HS-27A (cell line): ENCODE results near the gene C1QC.
"Not testable (repeated sequence)": the region's sequence is repeated elsewhere in the genome, so short reads cannot be mapped to it uniquely, and the experiment has no call there.

ENCODE experiments used
- DNase-seq: peaks from one replicate; pipeline ENCODE4 v3.0.0-alpha.2; 2012; ENCODE audit warnings: low read depth, missing footprints

C1QC gene

DNA sequence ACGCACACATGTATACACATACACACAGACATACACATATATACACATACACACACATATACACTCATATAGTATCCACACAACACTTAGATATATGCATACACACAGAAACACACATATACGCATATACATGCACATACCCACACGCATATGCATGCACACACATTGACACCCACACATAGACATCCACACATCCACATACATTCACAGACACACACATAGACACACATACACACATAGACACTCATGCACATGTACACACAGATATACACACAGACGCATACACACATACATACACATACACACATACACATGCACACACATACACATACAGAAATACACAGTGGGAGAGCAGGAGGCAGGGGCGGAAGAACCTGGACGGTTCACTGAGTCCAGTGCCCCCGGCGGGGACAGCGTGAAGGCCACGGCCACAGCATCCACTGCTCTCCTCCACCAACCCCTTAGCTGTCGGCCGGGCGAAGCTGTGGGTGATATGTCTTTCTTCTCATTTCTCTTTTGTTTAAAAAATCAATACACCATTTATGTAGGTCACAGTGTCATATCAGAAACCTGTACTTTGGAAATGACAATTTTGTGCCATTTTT, 6.8 kb downstream of the C1QC start:
- no peak for DNase-seq

DNA sequence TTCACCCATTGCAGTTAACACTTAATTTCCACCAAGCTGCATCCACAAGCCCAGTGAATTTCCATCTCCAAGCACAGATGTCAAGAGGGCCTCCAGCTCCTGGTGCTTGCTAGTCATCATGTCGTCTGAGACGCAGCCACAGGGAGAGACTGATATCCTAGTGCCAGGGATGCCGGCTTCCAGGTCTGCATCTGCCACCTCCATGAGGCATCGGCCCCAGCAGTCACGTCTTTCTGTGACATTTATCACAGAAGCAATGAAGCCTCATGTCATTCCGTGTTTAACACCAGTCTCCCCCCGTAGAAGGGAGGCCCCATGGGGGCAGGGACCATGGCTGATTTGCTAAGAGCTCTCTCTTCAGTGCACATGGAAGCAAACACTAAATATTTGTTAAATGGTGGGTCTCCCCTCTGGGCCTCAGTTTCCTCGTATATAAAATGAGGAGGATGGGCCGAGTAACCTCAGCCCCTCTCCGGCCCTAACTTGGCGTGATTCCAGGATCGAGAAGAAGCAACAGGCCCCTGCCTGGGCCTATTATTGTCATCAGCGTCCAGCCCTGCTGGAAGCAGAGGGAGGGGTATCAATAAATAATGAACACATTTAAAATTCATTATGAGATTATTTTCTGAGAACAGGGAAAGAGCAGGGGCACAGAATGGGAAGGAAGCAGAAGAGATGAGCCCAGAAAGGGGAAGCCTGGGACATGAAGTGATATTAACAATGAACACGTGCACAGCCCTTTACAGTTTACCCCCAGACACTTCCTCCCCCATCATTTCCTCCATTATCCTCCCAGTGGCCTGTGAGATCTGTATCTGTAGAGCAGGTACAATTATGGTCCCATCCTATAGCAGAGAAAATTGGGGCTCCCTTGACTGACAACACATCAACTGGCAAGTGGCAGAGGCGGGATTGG, 8.8 kb downstream of the C1QC start:
- no peak for DNase-seq

DNA sequence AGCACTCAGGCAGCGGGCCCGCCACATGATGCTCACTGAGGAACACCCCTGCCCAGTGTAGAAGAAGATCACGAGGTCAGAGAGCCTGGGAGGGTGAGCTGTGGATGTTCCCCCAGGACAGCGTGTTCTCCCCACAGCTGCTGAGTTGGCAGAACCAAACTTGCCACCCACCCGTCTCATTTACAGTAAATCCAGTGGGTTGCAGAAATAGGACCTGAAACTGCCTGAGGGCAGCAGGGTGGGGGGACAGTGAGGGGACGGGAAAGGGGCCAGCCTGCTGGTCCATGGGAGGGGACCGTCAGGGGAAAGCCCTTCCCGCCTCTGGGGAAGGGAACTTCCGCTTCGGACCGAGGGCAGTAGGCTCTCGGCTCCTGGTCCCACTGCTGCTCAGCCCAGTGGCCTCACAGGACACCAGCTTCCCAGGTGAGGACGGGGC, 9.5 kb downstream of the C1QC start, which contains the start of gene C1QB:
Gene C1QB, plus strand, starts transcription at position 356 of the 436 bp plus-strand sequence. CDS start 6,227 bp downstream, outside the sequence.
- DNase-seq = no peak

DNA sequence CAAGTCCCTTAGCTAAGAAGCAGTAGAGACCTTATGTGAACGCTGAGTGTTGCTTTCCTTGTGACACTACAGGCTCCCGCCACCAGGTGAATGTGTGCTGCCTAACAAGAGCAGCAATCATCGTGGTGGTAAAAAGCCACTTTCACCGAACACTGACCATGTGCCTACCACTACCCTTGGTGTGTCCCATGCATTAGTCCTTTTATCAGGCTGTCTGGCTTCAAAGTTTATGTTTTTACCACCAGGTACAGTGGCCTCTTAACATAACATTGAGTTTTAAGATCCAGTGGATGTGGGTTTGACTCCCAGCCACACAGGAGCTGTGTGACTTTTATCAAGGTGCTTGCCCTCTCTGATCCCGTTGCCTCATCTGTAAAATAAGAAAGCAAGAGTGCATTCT, 11.3 kb downstream of the C1QC start:
- no peak for DNase-seq

DNA sequence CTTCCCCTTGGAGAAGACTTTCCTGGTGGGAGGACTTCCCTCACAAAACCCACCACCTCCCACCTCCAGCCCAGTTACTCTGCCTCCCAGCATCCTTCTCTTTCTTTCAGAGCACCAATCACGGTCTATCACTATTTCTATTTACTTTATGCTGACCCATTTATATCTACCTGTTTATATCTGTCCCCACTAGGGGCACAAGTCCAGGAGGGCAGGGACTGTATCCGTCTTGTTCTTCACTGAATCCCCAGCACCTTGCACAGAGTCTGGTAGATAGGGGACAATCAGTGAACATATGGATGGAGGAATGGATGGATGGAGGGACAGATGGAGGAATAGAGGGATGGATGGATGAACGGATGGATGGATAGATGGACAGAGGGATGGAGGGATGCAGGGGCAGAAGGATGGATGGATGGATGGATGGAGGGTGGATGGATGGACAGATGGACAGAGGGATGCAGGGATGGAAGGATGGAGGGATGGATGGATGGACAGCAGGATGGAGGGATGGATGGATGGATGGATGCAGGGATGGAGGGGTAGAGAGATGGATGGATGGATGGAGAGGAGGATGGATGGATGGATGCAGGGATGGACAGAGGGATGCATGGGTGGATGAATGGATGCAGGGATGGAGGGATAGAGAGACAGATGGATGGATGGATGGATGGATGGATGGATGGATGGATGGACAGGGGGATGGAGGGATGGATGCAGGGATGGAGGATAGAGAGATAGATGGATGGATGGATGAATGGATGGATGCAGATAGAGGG, 15.1 kb downstream of the C1QC start:
- DNase-seq = no peak

DNA sequence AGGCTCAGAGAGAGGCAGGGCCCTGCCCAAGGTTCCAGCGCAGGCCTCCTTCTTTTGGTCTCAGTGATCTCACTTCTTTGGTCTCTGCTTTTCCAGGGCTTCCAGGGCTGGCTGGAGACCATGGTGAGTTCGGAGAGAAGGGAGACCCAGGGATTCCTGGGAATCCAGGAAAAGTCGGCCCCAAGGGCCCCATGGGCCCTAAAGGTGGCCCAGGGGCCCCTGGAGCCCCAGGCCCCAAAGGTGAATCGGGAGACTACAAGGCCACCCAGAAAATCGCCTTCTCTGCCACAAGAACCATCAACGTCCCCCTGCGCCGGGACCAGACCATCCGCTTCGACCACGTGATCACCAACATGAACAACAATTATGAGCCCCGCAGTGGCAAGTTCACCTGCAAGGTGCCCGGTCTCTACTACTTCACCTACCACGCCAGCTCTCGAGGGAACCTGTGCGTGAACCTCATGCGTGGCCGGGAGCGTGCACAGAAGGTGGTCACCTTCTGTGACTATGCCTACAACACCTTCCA, 17.3 kb downstream of the C1QC start:
- DNase-seq = no peak

DNA sequence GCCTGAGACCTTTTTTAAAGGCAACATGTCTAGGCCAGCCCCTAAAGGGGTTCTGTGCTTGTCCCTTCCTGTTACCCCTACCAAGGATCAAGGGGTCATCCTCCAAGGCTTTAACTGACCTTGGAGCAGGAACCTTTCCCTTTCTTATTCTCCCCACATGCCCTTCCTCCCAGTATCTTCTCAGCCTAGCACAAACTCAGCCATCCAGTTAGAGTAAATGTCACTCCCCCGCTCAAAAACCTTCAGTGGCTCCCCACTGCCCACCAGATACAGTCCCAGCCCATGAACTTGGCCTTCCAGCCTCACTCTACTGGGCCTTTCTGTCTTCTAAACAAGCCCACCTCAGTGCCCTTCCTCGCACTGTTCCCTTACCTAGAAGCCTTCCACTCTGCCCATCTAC, 18.4 kb downstream of the C1QC start:
- no peak for DNase-seq

DNA sequence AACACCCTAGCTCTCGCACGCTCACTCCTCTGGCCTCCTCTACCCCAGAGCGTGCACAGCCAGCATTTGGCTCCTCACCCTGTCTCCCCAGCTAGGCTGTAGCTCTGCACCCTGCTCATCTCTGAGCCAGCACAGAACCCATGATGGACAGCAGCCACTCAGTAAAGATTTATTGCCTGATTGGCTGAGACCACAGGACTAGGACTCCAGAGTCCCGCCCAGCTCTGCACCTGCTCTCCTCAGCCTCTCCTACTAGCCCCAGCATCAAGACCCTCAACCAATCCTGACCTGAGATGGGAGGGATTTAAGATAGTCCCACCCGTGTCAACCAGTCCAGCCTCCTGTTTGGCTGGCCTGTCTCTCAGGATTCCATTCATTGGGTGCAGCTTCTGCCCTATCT, 18.9 kb downstream of the C1QC start:
- no peak for DNase-seq

DNA sequence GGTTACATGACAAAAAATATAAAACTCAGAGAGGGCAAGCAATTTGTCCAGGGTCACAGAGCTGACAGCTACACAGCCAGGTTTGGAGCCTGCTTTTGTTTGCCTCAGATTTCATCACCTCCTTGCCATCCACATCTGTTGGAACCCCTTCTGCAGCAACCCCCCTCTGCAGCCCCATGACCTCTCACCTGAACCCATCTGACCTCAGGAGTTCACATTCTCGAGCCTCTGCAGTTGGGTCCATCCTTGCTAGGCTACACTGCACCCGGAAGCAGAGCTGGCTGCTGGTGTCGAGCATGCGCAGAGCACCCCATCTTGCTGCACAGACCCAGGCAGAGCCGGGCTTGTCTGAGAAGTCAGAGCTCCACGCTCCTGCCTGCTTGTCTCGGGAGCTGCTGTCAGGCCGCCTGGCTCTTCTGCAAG, 19.6 kb downstream of the C1QC start:
- DNase-seq = no peak

DNA sequence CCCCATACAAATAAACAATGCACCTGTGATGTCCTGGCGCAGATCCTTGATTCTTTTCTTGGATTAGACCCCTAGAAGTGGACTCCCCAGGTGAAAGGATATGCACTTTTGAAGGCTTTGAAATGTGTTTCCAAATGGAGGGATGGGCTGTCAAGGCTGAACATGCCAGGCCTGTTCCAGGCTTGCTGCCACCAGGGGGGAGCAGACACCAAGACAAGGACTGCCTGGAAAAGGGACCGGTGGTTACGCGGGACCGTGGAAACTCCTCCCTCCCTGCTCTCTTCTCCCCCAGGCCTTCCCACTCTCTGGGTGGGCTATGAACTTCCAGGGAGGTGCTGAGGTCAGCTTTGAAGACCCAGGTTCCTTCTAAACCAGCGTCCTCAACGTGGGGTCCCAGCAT, 22.3 kb downstream of the C1QC start:
- no peak for DNase-seq

DNA sequence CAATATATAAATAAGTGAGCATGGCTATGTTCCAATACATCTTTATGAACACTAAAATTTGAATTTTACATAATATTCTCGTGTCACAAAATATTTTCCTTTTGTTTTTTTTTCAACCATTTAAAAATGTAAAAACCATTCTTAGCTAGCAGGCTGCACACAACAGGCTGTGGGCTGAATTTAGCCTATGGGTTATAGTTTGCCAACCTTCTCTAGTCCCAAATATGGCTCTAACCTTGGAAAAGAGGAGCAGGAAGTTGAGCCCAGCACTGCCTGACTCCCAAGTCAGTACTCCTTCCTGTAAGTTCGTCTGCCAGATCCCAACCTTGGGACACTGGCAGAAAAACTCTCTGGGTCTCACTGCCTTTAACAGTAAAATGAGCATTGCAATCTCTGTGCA, 23.0 kb downstream of the C1QC start:
- no peak for DNase-seq

DNA sequence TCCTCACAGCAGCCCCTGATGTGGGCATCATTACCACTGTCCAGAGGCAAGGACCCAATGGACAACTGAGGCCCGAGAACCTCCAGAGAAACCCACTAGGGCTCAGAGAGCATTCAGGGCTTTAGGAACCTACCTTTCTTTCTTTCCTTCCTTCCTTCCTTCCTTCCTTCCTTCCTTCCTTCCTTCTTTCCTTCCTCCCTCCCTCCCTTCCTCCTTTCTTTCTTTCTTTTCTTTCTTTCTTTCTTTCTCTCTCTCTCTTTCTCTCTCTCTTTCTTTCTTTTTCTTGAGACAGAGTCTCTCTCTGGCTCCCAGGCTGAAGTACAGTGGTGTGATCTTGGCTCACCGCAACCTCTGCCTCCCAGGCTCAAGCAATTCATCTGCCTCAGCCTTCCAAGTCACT, 25.4 kb downstream of the C1QC start:
- not testable (repeated sequence) for DNase-seq

DNA sequence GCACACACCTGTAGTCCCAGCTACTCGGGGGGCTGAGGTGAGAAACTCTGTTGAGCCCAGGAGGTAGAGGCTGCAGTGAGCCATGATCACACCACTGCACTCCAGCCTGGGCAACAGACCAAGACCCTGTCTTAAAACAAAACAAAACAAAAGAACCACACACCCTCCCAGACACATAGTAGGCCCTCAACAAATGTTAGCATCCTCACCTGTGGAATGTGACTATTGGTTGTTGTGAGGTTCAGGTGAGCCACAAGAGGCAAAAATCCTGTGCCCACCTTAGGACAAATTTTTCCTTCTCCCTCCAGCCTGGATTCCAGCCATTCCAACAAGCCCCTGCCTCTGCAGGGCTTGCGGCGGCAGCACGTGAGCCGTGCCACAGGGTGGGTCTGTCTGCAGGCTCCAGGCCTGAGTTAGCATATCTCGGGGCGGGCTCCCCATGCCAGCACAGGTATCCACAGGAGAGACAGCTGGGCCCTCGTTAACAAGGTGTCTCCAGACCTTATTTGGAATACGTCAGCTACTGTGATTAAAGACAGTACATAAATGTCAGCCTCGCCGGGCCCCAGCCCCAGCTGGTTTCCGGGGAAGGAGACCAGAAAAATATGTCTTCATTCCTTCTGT, 27.0 kb downstream of the C1QC start:
- no peak for DNase-seq

DNA sequence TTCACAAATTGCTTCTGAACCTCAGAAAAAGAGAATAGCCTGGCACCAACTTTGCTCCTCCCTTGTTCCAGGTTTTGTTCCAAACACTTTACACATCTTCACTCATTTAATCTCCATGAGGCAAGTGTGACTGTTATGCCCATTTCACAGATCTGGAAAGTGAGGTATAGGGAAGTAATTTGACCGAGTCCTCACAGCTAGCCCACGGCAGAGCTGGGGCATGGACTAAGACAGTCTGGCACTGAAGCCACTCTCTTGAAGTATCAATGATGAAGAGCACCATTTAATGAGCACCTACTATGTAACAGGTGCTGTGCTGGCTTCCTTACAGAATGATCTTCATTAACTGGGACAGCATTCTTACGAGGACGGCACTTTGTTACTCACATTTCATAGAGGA, 28.6 kb downstream of the C1QC start:
- DNase-seq = no peak

DNA sequence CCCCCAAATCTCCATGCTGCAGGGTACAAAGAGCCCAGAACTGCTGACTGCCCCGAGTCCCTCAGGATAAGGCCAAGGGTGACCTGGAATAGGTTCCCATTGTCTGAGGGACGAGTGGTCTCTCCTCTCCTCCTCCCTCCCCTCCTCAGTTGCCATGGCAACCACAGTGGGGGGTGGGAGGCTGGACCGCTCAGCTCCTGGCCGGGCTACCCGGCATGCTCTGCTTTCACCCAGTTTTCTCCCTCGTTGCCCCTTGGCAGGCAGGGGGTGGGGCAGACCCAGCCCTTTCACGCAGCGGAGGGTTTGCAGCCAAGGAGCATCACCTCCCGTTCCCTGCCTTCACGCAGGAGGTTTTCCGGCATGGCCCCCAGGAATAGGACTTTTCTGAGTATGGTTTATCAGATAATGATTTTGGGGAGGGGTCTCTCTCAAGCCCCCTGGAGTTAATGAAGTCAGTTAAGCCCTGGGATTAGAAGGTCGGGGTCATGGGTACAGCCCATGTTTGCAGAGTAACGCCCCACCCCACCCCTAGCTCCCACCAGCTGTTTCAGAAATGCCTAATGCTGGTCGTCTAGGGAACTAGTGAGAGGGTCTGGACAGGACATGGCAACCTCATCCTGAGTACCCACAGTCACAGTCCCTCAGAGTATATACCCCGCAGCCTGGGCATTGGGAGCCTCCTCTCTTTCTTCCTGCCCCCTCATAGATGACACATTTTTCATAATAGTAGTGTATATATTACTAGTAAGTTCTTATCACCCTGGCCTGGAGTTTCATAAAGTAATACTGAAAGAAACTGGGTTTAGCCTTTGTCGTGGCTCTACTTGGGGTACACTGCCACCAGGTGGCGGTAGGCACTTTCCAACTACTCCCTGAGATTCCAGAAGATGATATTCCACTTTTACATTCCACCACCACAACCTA, 30.3 kb downstream of the C1QC start:
- peak; percentile 26 for DNase-seq

DNA sequence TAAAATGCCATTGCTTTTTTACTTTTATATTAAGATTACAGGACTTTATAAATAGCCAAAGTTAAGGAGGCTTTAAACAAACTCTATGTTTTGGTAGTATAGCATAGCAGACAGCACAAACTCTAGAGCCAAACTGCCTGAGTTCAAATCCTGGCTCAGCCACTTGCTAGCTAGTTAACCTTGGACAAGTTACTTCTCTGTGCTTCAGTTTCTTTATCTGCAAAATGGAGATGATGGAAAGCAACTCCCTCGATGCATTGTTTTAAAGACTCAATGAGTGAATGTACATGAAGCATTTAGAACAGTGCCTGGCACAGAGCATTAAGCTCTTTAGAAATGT, 30.9 kb downstream of the C1QC start:
- DNase-seq = no peak

DNA sequence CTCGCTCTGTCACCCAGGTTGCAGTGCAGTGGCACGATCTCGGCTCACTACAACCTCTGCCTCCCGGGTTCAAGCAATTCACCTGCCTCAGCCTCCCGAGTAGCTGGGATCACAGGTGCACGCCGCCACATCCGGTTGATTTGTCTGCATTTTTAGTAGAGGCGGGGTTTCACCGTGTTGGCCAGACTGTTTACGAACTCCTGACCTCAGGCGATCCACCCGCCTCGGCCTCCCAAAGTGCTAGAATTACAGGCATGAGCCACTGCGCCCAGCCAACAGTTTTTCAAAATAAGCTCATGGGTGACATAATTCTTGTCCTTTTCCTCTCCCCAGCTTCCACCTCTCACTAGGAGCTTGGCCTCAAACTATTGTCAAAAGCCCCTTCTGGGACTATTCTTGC, 32.7 kb downstream of the C1QC start:
- not testable (repeated sequence) for DNase-seq

DNA sequence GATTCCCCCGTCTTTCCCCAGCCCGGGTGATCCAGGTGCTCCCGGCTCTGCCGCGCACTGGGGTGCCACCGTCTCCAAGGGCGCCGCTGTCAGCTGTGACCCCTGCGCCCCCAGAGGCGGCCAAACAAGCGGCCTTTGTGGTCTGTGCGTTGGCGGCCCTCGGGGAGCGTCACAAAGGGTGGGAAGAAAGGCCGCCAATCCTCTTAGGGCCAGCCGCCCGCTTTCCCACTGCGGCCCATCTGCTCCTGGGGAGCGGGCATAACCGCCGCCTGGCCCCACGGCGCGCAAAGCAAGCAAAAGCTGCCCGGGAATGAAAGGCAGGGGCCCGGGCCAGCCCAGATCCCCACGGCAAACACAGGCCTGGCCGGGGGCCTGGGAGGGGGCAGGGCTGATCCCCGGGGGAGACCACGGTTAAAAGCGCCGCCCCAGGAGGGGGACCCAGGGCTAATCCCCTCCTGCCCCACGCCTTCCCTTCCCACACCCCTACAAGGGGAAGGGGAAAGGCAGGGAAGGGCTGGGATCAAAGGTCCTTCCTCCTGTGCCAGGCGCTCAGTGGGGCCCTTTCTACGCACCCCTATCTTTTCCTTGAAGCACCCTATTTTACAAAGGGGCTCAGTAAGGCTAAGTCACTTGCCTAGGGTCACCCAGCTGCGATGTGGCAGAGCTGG, 33.6 kb downstream of the C1QC start:
- DNase-seq = no peak

DNA sequence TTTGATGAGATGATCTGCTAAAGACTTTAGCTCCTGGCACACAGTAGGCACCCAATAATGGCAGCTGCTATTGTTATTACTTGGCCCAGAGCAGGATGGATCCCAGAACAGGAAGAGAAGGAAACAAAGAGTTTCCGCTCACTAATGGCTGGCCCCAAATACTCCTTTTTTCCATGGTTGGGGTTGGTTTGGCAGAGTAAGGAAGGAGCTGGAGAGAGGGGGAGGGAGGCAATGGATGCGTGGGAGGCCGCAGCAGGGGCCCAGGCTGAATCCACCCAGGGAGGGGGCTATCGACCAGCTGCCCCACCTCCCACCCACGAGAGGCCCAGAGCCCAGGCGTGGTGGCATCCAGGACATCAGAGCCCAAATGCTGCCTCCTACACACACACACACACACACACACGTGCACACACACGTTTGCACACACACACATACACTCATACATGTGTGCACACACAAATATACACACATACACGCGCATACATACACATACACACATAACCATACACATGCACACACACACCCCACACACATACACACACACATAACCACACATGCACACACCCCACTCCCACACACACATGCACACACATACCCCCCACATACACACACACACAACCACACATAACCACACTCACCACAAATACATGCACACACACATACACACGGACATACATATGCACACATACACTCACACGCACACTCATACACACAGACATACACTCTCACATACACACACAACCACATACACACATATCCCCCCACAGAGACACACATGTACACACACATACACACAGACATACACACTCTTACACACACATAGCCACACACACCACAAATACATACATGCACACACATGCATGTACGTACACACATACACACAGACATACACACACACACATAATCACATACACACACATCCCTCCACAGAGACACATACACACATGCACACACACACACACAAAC, 34.8 kb downstream of the C1QC start:
- no peak for DNase-seq
